ENCODE data around the gene CBARP. TPM values are rescaled to one million over a fixed set of nuclear protein-coding genes. Genes with fewer than 3 reads are reported as not detected.

CBARP gene
- total and polyA plus RNA-seq, 9 of the 15 experiments (the other 6 are each of a cell fraction or from before 2014, with no cell fraction given), result 0.03 to 8.9 (median 1.2) TPM; not detected in 1

DNA sequence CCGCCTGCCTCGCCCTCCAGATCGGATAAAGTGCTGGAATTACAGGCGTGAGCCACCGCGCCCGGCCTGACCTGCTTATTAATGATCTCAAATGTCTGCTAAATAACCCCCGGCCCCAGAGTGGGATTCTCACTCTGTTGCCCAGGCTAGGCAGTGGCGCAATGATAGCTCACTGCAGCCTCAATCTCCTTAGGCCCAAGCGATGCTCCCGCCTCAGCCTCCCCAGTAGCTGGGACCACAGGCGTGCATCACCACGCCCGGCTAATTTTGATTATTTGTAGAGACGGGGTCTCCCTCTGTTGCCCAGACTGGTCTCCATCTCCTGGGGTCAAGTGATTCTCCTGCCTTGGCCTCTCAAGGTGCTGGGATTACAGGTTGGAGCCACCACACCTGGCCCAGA is 3.1 kb upstream of the CBARP start:
- H3K4me1 ChIP-seq (replicated peaks in 1 of 2; ENCODE audit: control insufficient read depth in 2 of 2, insufficient read depth in 2 of 2, low read length in 2 of 2), result peaks cover 43 to 98% of the 10 kb centered on the region in 2 experiments
- 0 out of 2 replicates have a peak, but pooled peaks cover 5% of the 10 kb centered on the region for H4K20me1 ChIP-seq (replicated peaks; ENCODE audit: control insufficient read depth, insufficient read depth, low read length)
- peaks cover 50% of the 10 kb centered on the region for H3K79me2 ChIP-seq (ENCODE audit: control insufficient read depth, insufficient read depth, low read length)
- in situ Hi-C loops (cut with MboI) (loop anchor here (5.0 to 25.0 kb wide), 2 partner anchors 319 to 479 kb away; partner anchors contain the start of gene MISP), intact Hi-C loops (cut with micrococcal nuclease) (loop anchor here (1.0 to 5.0 kb wide), 3 partner anchors 128 to 379 kb away; no protein-coding TSS in a partner anchor)
- H2AFZ ChIP-seq (ENCODE audit: low read depth, low read length), result peak overlapping the region; percentile 69
- peak overlapping the region; percentile 96 for H3K4me2 ChIP-seq (ENCODE audit: insufficient read depth, low read length)
- H3K9me1 ChIP-seq (ENCODE audit: control insufficient read depth, insufficient read depth, low read length), result peaks cover 4% of the 10 kb centered on the region
- H3K27ac ChIP-seq (ENCODE audit: extremely low read depth, low read depth, low read length), result peak overlapping the region; percentile 89; the same call in 2 of the 3 replicates
- no peak for DNase-seq (ENCODE audit: extremely low read depth in 1 of 4, low spot score in 3 of 4)
- no TSS peak for BruUV-seq (replicated peaks)
- no peaks in the 10 kb centered on the region for H3K27me3 ChIP-seq (ENCODE audit: control insufficient read depth in 2 of 2, insufficient read depth in 2 of 2, low read length in 2 of 2)
- H3K9me3 ChIP-seq (replicated peaks; ENCODE audit: control insufficient read depth, insufficient read depth, low read depth, low read length), result no peaks in the 10 kb centered on the region
- FAIRE-seq, result no peak
- WGBS (ENCODE audit: insufficient coverage, low coverage, missing lambda C conversion rate), result 61% methylated on average over 15 of the region's 15 CpGs
- TF ChIP-seq CEBPB (tag; IDR thresholded peaks at IDR 0.05) (peak; percentile 23; the same call in 1 of the 2 replicates), MYNN (IDR thresholded peaks at IDR 0.05) (no peak), MYNN (CRISPR knock-in tag; IDR thresholded peaks at IDR 0.05) (no peak)
- TF ChIP-seq, protein P1, sequence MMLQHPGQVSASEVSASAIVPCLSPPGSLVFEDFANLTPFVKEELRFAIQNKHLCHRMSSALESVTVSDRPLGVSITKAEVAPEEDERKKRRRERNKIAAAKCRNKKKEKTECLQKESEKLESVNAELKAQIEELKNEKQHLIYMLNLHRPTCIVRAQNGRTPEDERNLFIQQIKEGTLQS (IDR thresholded peaks at IDR 0.05), result no peak
- TF ChIP-seq, protein P1 (CRISPR knock-in tag; conservative IDR thresholded peaks at IDR 0.05), result 0 out of 2 replicates have a peak, but pooled peaks have one; percentile 45
- peak overlapping the region; percentile 86 to 98; a peak in 3 of 4 replicates for H3K9ac ChIP-seq (ENCODE audit: insufficient read depth in 1 of 2, low read depth in 2 of 2, low read length in 2 of 2)
- 0 out of 2 replicates have a peak overlapping the region, but pooled peaks have one; percentile 100 for H3K4me3 ChIP-seq
- POLR2A ChIA-PET, result interaction anchor here (0.6 to 5.6 kb wide), 8 partner anchors 28 to 1284 kb away, joined by 3 to 90 read pairs (median 4); partner anchors contain the start of gene CIRBP
- peaks cover 34% of the 10 kb centered on the region; the same call in 2 of the 3 replicates for H3K36me3 ChIP-seq (ENCODE audit: control insufficient read depth, insufficient read depth, low read length)
- no peak for ATAC-seq
- CTCF ChIA-PET (ENCODE audit: low intra/inter-chr PET ratio), result interaction anchor here (1.1 to 4.8 kb wide), 3 partner anchors 19 to 319 kb away, joined by 3 to 29 read pairs (median 21); no protein-coding TSS in a partner anchor

All from K562 (cell line).